GM21447 (cell line): ENCODE results near the gene GALNT9.
"Not testable (repeated sequence)": the region's sequence is repeated elsewhere in the genome, so short reads cannot be mapped to it uniquely, and the experiment has no call there.

Source experiments
- ATAC-seq: cut with Tn5 transposase; IDR thresholded peaks from one replicate; pipeline ENCODE4 v1.9.1; 2021; ENCODE audit not compliant: unreplicated experiment

Gene GALNT9

GRCh38 chr12:132329036-132329719, at the start of gene GALNT9:
TSS of gene GALNT9 (minus strand) at chr12:132329589. CDS start at chr12:132329203, 386 bp downstream.
- no peak for ATAC-seq

GRCh38 chr12:132379057-132379456, 49.7 kb upstream of the GALNT9 start:
- ATAC-seq = not testable (repeated sequence)

DNA sequence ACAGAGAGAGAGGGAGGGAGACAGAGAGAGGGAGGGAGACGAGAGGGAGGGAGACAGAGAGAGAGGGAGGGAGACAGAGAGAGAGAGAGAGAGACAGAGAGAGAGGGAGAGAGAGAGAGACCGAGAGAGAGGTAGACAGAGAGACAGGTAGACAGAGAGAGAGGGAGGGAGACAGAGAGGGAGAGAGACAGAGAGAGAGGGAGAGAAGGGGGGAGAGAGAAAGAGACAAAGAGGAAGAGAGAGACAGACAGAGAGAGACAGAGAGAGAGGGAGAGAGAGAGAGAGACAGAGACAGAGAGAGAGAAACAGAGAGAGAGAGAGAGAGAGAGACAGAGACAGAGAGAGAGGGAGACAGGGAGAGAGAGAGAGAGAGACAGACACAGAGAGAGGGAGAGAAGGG, 47.8 kb upstream of the GALNT9 start:
- no peak for ATAC-seq

DNA sequence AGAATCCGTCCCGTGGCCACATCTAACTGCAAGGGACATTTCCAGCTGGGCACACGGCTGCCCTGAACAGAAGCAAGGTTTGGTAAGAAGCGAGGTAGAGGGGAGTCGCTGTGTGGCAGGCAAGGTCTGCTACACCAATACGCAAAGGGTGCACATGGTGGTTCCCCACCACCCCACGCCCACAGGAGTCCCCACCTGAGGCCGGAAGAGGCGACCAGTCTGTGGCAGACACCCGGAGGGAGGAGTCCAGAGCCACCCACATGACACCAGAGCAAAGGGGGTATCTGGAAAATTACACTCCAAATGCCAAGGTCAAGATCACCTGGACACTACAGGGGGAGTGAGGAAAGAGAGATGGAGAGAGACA, 47.1 kb upstream of the GALNT9 start:
- no peak for ATAC-seq

DNA sequence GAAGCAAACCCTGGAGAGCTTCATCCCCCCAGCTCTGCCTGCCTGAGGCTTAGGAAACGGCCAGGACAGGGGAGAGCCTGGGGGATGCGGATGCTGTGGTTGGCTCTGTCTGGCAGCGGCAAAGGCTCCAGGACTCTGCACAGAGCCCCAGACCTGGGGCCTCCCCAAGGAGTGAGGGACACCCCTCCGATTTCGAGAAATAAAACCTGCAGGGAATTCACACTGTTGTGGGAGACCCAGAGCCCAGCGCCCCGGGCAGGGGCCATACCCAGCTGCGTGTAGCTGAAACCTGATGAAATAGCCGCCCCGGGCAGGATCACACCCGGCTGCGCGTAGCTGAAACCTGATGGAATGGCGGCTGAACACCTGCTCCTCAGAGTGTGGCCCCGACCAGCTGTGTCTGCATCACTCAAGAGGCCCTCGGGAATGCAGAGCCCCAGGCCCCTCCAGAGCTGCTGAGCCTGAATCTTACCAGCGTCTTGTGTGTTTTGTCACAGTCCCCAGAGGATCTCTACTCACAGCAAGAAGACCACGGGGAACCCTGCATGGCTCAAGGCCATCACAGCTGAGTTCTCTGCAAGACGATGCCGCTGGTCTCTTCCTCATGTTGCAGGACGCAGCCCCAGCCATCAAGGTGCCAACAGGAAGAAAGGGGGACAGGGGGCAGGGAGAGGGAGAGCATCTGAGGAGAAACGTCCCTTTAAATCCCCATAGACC, 46.5 kb upstream of the GALNT9 start:
- no peak for ATAC-seq

DNA sequence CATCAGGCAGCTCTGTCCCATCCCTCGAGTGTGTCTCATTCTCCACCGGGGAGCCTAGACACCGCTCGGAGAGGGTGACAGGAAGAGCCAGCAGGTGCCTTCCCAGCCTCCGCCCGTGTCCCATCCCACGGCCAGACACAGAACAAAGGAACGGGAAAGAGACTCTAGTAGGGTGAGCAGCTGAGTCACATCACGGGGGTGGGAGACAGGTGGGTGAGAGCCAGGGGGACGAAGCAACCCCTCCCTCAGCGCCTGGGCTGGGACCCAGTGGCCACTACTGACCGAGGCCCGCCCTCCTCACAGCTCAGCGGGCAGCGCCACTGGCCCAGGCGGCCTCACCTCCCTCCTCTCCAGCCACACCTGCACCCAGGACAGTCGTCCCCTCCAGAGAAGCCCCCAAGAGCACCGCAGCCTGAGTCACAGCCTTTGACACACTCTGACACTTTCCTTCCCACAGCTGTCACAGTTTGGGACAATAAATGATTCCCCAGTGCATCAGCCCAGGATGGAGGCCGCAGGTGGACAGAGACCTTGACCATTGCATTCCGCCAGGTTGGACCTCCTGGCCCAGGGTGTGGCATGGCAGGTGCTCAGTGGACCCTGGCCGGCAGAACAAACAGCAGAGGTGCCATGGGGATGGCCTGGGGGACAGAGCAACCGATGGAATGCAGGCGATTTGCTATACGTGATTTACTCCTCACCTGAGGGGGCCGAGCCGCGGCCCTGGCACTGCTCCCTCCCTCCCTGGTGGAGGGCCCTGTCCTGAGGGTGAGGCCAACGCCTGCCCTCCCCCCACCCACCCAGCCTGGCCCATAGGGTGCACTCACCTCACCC, 45.4 kb upstream of the GALNT9 start:
- no peak for ATAC-seq

- ATAC-seq = no peak
Observed at GRCh38 chr12:132373901-132374611, 44.7 kb upstream of the GALNT9 start.

GRCh38 chr12:132367852-132368251, 38.5 kb upstream of the GALNT9 start:
- no peak for ATAC-seq

DNA sequence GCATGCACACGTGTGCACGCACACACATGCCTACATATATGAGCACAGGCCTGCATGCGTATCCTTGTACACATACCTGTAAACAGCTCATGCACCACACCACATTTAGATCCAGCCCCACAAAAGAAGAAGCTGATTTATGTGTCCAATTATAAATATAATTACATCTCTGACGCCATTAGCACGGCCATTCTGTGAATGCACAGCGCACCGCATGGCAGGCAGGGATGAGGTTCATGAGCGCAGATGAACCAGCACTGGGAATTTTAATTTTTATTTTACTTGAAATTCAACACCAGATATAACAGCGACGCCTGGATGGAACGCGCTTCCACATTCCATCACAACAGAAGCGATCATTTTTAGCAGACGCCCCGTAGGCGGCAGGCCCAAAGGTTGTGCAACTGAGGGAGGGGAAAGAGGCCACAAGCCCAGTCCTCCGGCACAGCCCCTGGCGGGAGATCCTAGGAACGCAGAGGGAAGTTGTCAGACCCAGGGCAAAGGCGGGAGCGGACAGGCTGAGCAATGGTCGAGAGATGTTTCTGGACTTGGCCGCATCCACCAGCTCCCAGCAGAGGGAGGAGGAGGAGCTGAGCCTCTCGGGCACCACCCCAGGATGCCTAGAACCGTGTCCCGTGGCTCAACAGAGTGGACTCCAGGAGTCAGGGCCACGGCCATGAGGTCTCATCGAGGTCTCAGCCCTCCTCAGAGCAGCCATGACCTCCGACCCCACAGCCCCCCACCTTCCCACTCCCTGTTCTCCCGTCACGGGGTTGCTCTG, 37.9 kb upstream of the GALNT9 start:
- no peak for ATAC-seq

GRCh38 chr12:132366341-132366861, 37.0 kb upstream of the GALNT9 start:
- no peak for ATAC-seq

DNA sequence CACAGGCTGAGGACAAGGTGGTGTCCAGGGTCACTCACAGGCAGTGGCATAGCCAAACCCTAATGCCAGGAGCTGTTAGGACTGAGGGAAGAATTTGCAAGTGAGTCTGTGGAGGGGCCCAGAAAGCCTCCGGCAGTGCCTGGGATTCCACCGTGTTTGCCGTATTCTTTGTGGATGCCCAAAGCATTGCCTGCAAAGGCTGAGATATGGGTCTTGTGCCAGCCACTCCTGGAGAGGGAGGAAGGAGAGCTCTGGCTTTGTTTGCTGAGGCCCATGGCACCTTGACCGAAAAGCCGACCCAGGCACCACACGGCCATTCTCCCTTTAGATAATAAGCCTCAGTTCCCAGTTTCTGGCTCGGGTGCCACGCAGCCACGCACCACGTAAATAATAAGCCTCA, 35.8 kb upstream of the GALNT9 start:
- no peak for ATAC-seq

DNA sequence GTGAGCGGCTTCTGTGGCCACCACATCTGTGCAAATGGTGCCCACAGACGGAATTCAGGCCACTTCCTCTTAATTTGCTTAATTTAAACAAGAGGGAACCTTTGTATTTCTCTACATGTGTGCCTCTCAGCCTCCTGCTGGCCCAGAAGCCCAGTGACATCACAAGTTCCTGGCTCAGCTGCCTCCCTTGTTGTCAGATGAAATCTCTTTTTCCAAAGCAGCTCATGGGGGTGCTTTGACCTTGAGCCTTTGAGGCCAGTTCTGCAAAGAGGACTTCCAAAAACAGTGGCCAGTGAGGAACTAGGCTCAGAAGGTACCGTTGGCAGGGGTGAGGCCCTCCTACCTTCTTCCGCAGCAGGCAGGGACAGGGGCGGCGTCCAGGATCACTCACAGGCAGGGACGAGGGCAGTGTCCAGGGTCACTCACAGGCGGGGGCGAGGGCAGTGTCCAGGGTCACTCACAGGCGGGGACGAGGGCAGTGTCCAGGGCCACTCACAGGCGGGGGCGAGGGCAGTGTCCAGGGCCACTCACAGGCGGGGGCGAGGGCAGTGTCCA, 35.0 kb upstream of the GALNT9 start:
- no peak for ATAC-seq

- no peak for ATAC-seq
Observed at GRCh38 chr12:132363661-132364347, 34.4 kb upstream of the GALNT9 start.

GRCh38 chr12:132362996-132363660, 33.7 kb upstream of the GALNT9 start:
- ATAC-seq = no peak

DNA sequence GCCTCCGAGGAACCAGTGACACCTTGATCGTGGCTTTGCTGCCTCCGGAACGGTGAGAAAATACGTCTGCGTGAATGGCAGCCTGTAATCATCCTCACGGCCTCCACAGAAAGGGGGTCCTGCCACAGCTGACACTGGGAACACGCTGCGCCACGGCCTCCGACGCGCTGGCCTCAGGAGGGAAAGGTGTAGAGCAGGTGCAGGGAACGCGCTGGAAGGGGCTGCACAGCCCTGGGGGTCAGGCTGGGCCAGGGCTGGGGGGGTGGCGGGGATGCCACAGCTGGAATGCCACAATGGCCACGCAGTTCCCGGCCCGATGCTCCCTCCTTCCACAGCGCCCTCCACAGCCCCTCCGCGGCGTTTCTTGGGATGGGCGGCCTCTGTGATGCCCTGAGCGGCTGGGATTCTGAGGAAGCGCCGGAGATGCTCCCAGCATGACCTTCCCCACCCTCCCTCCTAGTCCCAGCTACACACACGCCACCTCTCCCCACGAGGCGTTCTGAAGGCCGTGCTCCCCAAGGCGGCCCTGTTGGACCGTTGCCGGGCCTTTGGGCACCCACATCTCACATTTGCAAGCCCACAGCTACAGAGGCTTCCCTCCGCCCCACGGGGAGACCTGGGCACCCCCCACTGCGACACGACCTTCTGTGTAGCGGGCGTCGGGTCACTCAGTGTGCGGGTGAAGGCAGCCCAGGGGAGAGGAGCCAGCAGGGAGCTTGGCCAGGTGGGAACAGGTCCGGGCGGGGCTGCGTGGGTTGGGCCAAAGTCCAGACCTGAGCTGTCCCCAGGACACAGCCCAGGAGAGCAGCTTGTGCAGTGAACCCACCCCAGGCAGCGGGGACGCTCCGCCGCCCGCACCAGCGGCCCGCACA, 31.8 kb upstream of the GALNT9 start:
- ATAC-seq = no peak

GRCh38 chr12:132360410-132360809, 31.0 kb upstream of the GALNT9 start:
- no peak for ATAC-seq

DNA sequence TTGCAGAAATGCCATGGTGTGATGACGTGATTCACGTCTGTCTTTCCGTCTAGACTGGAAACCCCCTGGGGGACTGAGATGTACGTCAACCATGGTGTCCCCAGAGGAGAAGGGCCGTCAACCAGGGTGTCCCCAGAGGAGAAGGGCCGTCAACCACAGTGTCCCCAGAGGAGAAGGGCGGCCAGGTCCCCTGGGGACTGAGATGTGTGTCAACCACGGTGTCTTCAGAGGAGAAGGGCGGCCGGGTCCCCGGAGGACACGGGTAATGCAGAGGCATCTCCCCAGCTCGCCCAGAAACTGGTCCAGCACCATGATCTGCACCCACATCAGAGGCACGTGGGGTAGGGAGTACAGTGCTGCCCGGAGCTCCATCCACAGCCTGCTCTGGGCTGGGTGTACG, 30.6 kb upstream of the GALNT9 start:
- ATAC-seq = no peak

DNA sequence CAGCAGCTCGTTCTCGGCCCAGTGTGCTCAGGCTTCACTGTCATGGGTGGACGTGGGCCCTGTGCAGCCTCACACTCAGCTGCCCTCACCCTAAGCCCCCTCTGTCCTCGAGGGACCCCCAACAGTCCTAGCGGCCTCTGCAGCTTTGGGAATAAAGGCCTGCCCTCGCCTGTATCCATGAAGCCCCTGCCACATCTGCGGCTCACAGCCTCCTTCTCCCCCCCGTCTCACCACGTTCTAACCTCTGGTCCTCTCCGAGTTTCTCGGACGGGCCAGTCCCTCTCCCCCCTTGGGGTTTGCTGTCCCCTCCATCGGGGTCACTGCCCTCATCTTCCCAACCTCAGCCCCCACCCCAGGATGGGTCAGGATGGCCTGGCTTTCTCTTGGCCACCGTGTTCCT, 30.2 kb upstream of the GALNT9 start:
- no peak for ATAC-seq
